HG03097 (cell line): Measurements from ENCODE around the gene PFN2.

ENCODE experiments used
- ATAC-seq: cut with Tn5 transposase; IDR thresholded peaks from one replicate; pipeline ENCODE4 v1.9.1; 2021; ENCODE audit not compliant: unreplicated experiment, low FRiP score

Gene PFN2

DNA sequence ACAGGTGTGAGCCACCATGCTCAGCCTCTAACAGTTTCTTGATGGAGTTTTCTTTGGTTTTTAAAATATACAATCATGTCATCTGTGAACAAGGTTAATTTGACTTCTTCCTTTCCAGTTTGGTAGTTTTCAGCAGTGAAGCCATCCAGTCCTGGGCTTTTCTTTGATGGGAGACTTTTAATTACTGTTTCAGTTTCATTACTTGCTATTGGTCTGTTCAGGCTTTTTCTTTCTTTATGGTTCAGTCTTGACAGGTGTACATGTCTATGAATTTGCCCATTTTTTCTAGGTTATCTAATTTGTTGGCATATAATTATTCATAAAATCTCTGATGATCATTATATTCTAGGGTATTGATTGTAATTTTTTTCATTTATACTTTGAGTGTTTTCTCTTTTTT lies 36.8 kb downstream of the PFN2 start:
- ATAC-seq, result no peak

- no peak for ATAC-seq
These were observed 37.7 kb downstream of the PFN2 start for GRCh38 chr3:149933008-149933407.

DNA sequence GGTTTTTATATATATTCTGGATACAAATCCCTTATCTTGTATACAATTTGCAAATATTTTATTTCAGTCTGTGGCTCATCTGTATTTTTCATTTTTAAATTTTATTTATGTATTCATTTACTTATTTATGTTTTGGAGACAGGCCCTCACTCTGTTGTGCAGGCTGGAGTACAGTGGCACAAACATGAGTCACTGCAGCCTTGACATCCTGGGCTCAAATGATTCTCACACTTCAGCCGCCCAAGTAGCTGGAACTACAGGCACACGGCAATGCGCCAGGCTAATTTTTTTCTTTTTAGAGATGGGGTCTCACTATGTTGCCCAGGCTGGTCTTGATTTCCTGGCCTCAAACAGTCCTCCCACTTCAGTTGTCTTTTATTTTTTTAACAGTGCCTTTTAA lies 50.6 kb downstream of the PFN2 start:
- ATAC-seq, result no peak

DNA sequence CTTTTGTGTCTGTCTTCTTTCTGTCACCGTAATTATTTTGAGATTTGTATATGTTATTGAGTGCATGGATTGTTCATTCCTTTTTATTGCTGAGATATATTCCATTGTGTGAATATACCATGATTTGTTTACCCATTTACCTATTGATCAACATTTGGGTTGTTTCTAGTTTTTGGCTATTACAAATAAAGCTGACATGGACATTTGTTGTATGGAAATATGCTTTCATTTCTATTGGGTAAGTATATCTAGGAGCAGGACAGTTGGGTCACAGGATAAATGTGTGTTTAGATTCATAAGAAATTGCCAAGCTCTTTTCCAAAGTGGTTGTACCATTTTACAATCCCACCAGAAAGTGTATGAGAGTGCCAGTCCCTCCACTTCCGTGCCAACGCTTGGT lies 51.2 kb downstream of the PFN2 start:
- no peak for ATAC-seq

- ATAC-seq, result no peak
These were observed 53.5 kb downstream of the PFN2 start for GRCh38 chr3:149917124-149917667.
